GM19351 (cell line): ENCODE measurements around the gene MIS18BP1.
"Not testable (repeated sequence)": the region's sequence is repeated elsewhere in the genome, so short reads cannot be mapped to it uniquely, and the experiment has no call there.

Experiments used
- ATAC-seq: cut with Tn5 transposase; IDR thresholded peaks from one replicate; pipeline ENCODE4 v1.9.1; 2021; ENCODE audit warnings: mild to moderate bottlenecking, moderate library complexity; ENCODE audit not compliant: unreplicated experiment

The MIS18BP1 gene

DNA sequence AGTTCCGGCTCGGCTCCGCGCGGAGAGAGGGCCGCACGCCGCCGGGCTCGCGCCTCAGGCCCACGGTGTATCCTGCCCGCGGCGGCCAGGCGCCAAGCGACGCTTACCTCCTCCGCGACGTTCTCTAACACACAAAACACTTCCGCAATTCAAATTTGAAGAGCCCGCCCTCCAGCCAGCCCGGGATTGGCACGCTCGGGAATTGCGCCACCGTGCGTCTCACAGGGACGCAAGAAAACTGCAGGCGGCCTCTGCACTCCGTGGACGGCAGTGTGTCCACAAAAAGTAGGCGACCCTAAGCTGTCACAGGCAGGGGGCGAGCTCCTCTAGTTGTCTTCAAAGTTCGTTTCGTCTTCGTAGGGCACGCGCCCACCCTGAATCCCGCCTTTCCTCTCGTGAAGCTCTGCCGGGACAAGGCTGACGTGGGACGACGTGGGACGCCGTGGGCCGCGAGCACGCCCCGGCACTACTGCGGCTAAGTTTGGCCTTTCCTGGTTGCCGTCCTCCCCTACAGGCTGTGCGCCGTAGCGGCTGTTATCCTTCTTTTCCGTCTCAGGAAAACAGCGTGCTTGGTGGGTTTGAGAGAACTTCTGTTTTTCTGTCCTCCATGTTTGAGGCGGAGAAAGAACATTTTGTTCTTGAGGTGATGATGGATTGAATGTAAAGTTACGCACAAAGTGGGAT, at the start of gene MIS18BP1:
TSS of gene MIS18BP1 (minus strand) at position 133 of the 684 bp plus-strand sequence. CDS start 5,916 bp downstream, outside the sequence.
- peak; percentile 67 for ATAC-seq

DNA sequence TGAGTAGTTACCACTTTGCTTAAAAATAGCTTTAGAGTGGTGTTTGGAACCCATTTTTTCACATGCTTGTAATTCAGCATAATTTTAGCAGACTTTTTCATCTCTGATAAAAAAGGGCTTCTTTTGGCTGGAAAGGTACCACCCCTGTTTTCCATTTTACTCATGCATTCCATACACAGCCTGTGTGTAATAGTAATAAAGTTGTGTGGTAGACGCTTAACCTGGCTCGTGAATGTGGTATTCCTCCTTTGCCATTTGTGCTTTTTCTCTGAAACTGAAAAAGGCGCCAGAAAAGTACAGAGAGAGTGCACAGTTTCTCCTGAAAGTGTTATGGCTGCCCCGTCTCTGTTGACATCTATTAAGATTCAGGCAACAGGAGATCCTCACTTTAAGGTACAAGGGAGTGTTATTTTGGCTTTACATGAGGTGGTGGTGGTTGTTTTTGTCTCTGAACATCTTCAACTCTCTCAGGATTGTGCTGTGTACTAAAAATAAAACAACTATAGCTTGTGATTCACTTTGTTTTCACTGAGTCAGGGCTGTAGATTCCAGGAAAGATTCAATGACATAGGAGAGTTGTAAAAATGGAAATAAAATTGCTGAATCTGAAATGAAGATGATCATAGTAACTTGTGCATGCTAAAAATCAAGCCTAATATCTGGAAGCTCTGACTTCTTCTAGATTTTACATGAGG, 45.6 kb upstream of the MIS18BP1 start:
- no peak for ATAC-seq

DNA sequence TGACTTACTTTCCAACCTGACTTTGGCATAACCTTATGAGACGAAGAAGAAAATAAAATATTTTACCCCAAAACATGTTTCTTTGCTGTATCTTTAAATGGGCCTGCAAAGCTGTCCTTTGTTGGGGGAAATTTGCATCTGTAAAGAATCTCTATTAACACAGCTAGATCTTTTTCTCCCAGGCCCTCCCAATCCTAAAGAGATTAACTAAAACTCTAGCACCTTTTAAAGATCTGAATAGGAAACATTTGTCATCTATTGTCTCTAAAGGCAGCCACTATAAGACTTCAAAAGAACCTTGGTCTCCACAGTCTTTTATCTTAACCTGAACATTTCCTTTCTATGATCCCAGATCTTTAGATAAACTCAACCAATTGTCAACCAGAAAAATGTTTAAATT, 41.8 kb upstream of the MIS18BP1 start:
- not testable (repeated sequence) for ATAC-seq

DNA sequence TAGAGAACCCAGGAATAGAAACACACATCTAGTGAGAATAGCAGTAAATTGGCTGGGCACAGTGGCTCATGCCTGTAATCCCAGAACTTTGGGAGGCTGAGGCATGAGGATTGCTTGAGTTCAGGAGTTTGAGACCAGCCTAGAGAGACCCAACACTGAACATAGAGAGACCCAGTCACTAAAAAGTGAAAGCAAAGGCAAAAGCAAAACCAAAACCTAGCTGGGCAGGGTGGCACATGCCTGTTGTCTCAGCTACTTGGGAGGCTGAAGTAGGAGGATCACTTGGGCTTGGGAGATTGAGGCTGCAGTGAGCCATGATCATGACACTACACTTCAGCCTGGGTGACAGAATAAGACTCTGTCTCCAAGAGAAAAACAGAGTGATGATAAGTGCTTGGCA, 37.5 kb upstream of the MIS18BP1 start:
- no peak for ATAC-seq

DNA sequence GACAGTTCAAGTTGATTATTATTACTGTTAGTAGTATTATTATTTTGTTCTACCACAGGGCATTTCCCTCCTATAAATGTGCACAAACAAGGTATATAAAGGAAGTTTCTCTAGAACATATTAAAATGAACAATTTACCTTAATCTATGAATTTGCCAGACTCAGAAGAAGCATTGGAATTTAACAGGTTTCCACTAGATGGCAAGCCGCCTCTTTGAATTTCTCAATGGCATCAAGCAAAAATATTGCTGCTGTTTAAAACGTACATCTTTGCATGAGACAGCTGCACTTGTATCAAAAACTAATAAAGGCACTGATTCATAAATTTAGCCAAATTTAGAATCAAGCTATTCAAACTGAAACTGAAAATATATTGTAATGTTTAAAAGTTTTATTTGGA, 34.6 kb upstream of the MIS18BP1 start:
- no peak for ATAC-seq

DNA sequence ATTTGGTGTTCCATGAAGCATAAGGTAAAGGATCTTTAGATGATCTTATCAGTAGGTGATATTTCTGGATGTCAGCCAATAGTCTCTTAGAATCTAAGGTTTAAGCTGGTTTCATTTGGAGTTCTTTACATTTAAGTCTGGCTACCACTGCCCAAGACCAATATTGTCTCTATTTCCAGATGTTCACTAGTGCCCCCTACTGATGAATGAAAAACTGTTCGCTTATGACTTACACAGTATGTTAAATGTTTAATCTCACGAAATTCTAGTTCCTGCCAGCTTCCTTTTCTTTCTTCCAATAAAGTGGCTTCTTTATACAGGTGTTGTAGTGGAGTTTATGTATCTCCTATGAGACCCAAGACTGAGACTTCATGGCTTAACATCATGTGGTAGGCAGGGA, 31.8 kb upstream of the MIS18BP1 start:
- no peak for ATAC-seq

DNA sequence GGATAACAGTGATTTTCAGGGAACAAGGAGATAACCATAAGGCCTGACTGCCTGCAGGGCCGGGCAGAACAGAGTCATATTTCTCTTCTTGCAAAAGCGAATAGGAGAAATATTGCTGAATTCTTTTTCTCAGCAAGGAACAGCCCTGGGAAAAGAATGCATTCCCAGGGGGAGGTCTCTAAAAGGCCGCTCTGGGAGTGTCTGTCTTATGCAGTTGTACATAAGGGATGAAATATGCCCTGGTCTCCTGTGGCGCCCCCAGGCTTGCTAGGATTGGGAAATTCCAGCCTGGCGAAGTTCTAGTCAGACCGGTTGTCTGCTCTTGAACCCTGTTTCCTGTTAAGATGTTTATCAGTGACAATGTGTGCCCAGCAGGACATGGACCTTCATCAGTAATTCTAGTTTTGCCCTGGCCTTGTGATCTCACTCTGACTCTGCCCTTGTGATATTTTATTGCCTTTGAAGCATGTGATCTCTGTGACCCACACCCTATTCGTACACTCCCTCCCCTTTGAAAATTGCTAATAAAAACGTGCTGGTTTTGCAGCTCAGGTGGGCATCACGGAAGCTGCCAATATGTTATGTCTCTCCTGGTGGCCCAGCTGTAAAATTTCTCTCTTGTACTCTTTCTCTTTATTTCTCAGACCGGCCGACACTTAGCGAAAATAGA, 28.9 kb upstream of the MIS18BP1 start:
- ATAC-seq: not testable (repeated sequence)

DNA sequence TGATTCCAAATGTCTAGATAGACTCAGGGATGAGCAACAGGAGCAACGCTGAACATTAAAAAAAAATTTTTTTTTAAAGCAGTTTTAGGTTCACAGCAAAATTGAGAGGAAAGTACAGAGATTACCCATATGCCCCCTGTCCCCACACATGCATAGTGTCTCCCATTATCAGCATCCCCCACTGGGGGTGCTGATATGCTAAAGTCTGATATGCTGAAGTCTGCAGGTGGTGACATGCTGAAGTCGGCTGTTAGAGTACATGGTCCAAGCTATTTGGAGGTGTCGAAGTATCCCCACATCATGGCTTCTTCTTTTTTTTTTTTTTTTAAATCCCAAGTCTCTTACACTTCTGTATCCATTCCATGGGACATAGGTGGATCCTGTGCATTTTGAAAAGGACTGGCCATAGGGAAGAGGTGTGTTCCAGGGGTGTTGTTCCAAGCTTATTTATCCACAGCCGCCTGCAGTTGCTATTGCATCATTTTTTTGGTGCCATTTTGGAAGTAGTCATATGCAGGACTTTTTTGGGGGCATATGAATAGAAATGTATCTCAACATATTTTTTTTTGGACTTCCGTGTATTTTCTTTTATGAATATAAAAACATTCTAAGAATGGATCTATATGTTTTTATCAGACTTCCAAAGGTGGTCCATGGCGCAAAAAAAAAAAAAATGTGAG, 19.0 kb upstream of the MIS18BP1 start:
- ATAC-seq: no peak

DNA sequence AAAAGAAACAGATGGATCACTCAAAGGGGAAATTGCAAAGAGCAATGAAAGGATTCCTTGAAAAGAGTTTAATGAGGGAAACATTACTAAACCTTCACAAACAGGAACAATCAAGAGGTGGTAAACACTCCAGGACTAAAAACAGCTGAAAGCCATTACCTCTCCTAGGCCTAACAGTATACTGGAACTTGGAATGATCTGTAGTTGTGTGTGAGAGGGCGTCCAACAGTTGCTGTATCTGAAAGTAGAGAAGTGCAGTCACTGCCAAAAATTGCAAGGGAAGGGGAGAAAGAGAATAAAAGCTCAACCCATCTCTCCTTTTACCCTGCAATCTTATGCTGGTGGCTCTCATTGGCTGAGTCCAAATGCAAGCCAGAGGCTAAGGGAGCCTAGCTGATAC, 17.0 kb upstream of the MIS18BP1 start:
- ATAC-seq: no peak

DNA sequence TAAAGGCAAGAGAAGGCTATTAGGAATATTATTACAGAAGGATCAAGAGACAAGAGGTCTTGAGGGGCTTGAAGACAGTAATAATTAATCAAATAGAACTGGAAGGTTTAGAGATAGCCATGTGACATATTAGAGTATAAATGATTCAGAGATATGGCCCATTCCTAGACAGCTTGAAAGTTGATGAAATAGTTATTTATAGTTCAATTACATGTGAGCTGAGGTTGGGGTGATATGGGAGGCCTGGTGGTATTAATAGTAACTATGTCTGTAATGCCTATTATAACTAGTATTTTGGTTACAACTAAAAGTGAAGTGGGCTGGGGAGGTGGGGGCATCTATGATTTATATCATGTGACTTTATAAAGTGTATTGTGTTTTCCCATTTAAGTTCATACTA, 14.1 kb upstream of the MIS18BP1 start:
- no peak for ATAC-seq

DNA sequence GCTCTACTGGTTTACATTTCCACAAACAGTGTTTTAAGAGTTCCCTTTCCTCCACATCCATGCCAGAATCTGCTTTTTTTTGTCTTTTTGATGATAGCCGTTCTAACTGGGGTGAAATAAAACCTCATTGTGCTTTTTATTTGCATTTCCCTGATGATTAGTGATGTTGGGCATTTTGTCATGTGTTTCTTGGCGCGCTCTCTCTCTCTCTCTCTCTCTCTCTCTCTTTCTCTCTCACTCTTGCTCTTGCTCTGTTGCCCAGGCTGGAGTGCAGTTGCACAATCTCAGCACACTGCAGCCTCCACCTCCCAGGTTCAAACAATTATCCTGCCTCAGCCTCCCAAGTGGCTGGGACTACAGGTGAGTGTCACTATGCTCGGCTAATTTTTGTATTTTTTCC, 9.6 kb upstream of the MIS18BP1 start:
- ATAC-seq: no peak

DNA sequence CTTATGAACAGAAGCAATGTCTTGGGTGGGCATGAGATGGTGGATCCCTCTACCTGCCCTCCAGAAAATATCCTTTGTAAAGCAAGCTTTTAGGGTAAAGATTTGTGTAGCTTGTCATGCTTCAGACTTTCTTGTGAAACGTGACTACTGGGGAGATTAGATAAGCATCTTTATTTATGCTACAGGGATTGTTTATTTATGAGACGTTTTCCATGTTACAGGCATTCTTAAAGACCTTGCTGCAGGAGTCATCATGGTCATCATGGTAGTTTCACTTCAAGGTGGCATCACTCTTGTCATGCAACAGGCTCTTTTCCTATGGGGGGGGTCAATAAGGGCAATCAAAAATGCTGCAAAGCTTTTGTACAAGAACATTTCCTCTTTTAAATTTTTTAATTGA, 8.2 kb upstream of the MIS18BP1 start:
- no peak for ATAC-seq

DNA sequence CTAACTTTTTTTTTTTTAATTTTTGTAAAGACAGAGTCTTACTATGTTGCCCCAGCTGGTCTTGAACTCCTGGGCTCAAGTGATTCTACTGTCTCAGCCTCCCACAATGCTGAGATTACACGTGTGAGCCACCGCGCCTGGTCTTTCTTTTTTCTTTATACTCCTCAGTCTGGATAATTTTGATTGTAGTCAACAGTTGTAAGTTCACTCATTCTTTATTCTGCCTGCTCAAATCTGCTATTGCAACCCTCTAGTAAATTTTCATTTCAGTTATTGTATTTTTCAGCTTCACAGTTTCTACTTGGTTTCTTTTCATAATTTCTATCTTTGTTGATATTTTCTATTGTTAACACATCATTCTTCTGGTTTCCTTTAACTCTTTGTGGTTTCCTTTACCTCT, 5.8 kb upstream of the MIS18BP1 start:
- no peak for ATAC-seq

DNA sequence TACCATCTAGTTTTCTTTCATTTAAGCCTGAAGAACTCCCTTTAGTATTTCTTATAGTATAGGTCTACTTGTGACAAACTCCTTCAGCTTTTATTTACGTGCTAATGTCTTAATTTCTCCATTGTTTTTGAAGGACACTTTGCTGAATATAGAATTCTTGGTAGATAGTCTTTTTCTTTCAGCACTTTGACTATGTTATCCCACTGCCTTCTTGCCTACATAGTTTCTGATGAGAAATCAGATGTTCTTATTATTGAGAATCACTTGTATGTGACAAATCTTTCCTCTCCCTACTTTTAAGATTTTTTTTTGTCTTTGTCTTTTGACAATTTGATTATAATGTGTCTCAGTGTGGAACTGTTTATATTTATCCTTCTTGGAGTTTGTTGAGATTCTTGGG, 5.1 kb upstream of the MIS18BP1 start:
- no peak for ATAC-seq

DNA sequence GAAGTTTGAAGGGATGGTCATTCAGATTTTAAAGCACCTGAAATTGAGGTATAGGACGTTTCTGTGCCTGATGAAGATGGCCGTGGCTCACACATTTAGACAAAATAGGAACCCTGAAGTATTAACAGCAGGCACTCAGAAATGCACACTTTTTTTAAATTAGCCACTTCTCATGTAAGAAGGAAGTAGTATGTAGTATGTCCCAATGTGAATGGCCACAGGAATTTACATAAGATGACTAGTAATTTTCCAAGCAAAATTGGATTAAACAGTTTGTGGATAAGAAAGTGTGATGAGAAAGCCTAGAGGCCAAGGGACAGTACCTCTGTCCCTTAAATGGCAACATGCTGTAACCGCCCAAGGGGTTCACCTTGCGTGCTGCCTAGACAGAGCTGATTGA, 1.8 kb upstream of the MIS18BP1 start:
- no peak for ATAC-seq

DNA sequence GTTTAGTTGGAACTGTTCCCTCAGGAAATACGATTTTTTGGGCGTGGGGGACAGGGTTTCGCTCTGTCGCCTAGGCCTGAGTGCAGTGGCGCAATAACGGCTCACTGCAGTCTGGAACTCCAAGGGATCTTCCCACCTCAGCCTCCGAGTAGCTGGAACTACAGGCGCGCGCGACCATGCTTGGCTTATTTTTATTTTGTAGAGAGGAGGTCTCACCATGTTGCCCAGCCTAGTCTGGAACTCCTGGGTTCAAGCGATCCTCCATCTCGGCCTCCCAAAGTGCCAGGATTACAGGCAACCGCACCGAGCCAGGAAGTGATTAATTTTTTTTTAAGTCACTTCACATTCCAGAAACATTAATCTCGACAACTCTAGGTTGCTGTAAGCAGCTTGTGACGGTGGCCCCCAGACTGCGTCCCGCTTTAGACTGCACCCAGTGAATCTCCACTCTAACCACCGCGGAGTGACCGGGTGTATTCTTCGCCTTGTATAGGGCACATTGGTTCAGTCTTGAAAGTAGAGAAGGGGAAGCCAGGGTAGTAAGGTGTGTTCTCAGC, 830 bp upstream of the MIS18BP1 start:
- ATAC-seq: no peak

DNA sequence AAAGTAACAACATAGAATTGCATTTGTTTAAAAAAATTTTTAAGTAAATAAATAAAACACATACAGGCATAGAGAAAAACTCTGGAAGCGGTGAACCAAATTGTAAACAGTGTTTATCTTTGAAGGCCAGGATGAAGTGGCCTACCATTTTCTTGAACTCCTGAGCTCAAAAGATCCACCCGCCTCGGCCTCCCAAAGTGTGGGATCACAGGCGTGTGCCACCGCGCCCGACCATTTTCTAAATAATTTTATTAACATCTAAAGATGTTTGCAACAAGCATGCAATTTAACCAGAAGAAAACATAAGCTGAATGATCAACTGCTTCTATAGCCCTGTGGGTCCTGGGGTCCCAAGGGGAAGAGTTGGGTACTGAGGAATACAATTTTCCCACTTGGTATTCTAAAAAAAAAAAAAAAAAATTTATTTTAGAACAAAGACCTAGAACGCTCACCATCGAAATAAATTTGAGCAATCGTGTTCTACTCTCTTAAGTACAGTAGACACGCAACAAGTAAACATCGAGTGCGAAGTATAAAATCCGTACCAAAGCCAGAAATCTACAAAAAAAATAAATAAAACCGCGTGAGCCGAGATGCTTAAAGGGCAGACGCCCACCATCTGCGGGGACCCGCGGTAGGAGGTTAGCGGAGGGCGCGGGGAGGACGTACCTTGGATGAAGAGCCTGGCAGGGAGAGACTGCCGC, 484 bp downstream of the MIS18BP1 start:
- no peak for ATAC-seq

DNA sequence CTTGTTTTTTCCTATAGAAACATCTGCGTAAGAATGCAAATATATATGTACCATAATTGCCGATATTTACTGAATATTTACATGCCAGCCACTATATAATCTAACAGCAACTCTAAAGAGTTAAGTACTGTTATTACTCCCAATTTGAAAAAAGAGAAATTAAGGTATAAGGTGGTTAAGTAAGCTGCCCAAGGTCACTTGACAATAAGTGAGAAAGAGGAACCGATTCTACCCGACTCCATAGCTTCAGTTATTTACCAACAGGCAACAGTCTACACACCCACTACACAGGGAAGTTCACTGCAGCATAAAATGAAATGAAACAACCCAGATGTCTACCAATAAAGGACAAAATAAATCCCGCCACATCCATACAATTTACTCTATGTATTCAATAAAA, 1.1 kb downstream of the MIS18BP1 start:
- peak; percentile 62 for ATAC-seq

DNA sequence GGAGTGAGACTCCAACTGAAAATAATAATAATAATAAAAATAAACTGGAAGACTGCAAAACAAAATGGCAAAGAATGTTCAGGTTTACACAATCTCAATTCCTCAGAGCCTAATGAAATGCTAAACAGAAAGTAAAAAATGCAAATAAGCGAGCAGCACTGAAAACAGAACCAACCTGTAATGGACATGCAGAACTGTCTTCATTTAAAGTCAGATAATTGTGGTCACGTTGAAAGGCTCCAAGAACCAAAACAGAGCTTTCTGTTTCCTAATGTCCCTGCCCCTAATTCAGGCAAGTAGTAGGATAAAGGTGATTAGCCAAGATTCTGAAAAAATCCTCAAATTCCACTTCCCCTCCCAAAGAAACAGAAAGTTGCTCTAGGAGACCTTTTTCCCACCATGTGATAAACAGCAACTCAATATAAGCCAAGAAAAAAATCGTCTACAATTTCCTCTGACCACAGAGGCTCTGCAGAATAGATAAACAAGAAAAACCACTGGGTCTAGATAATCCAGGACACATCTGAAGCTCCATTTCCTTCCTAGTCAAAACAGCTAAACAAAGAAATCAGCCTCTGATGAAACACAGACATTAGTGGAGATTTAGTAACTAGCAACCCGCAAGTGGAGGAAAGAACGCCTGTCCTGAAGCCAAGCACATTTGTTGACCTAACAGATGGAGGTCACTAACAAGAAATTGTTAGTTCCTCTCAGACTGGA, 3.0 kb downstream of the MIS18BP1 start:
- ATAC-seq: peak; percentile 25

DNA sequence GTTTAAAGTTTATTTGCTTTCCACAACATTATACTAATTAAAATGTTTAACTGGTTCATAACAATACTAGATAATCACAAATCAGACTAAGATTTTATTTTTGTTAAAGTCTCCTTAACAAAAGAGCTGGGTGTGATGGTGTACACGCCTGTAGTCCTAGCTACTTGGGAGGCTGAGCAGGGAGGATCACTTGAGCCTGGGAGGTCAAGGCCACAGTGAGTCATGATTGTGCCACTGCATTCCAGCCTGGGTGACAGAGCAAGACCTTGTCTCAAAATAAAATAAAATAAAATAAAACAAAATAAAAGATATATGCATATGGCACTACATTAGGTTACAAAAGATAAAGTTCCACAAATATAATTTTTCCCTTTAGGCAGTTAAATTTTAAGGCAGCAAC, 5.6 kb downstream of the MIS18BP1 start:
- ATAC-seq: no peak
